Gastroesophageal sphincter (tissue), 4 donors: Measurements from ENCODE around the gene MAML2. TPM values are rescaled to one million over a fixed set of nuclear protein-coding genes. Genes with fewer than 3 reads are reported as not detected.

Experiments
- ATAC-seq: fragments of 150-250 bp; one replicate; pipeline ENCODE4 v1.9.1; 2016; ENCODE audit warnings: mild to moderate bottlenecking, moderate library complexity
- H3K27ac ChIP-seq, 4 donors: fragments of 200-600 bp; sonication (generic) in 3 of 4; 1 replicate in 3 of 4; 2 replicates in 1 of 4; pipeline ENCODE4 v1.5.1; 2016 to 2019
- H3K27me3 ChIP-seq: fragments of 200-600 bp; sonication (generic); one replicate; pipeline ENCODE4 v1.5.1; 2019
- H3K36me3 ChIP-seq, 2 donors: fragments of 200-600 bp; sonication (generic); one replicate each; pipeline ENCODE4 v1.5.1; 2019; ENCODE audit warnings: control low read depth in 1 of 2
- H3K4me1 ChIP-seq, 3 donors: fragments of 200-600 bp; sonication (generic); 1 replicate in 2 of 3; 2 replicates in 1 of 3; pipeline ENCODE4 v1.5.1; 2016 to 2019; ENCODE audit warnings: control low read depth in 2 of 3
- H3K4me3 ChIP-seq, 2 donors: fragments of 200-600 bp; sonication (generic); one replicate each; pipeline ENCODE4 v1.5.1; 2019; ENCODE audit warnings: mild to moderate bottlenecking in 1 of 2, moderate library complexity in 1 of 2
- H3K9me3 ChIP-seq, 3 donors: fragments of 200-600 bp; sonication (generic); one replicate each; pipeline ENCODE4 v1.5.1; 2017 to 2019; ENCODE audit warnings: control low read depth in 2 of 3
- EP300 ChIP-seq: sonication (generic); formaldehyde crosslinking; IDR thresholded peaks from one replicate; pipeline ENCODE4 v1.6.1; 2017; ENCODE audit warnings: antibody characterized with exemption, mild to moderate bottlenecking
- POLR2A ChIP-seq, 2 donors: fragments of 450-650 bp; IDR thresholded peaks; one replicate each; pipeline ENCODE4 v1.6.1; 2017; ENCODE audit warnings: antibody characterized with exemption in 2 of 2, mild to moderate bottlenecking in 2 of 2, moderate library complexity in 1 of 2
- POLR2AphosphoS5 ChIP-seq: sonication (generic); formaldehyde crosslinking; IDR thresholded peaks from one replicate; pipeline ENCODE4 v1.6.1; 2017; ENCODE audit warnings: antibody characterized with exemption
- WGBS, 2 donors: methylation state at CpG; one replicate each; pipeline ENCODE4 v1.1.5; 2018; ENCODE audit warnings: low coverage in 1 of 2; 5-methylcytosine and 5-hydroxymethylcytosine counted together
- total RNA-seq, 4 donors: library from RNA; depleted of rRNA; stranded (reverse); fragments of >200 nt; gene quantifications; one replicate each; pipeline ENCODE4 v1.1.0, GENCODE V29; 2016
- TF ChIP-seq, protein P1 (sequence below), 4 experiments: fragments of 200-600 bp in 2 of 4; fragments of 450-650 bp in 2 of 4; sonication (generic) in 1 of 4; IDR thresholded peaks; one replicate each; pipeline ENCODE4 v1.5.1; 2017 to 2019; ENCODE audit warnings: antibody characterized with exemption in 4 of 4, mild to moderate bottlenecking in 2 of 4, moderate library complexity in 2 of 4

The MAML2 gene
- total RNA-seq, 4 donors from 2014 or later = 15.8 to 31.8 (median 23.7) TPM

DNA sequence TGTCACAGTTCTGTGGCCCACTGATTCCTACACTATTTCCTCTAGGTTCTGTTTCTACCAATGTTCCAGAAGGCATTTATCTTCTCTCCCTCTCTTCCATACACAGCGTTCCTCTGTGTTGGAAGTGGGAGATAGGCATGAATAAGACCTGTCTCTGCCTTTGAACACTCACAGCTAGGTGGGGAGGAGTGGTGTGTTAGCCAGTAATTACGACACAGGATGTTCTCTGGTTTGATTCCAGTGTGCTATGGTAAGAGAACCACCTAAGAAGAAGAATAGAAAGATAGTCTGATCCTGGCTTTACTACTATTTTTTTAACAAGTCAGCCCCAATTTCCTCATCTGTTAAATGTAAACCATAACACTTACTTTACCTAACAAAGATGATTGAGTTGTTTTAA lies 218.8 kb downstream of the MAML2 start:
- ATAC-seq = no peak
- H3K27ac ChIP-seq = no peak overlapping the region
- no peak overlapping the region for H3K4me3 ChIP-seq
- WGBS, 2 donors = 86 to 89% methylated on average over 2 of the region's 2 CpGs
- no peak for TF ChIP-seq POLR2AphosphoS5
- no peak for TF ChIP-seq POLR2A (IDR thresholded peaks at IDR 0.05)
- TF ChIP-seq EP300 = no peak
- TF ChIP-seq, protein P1, sequence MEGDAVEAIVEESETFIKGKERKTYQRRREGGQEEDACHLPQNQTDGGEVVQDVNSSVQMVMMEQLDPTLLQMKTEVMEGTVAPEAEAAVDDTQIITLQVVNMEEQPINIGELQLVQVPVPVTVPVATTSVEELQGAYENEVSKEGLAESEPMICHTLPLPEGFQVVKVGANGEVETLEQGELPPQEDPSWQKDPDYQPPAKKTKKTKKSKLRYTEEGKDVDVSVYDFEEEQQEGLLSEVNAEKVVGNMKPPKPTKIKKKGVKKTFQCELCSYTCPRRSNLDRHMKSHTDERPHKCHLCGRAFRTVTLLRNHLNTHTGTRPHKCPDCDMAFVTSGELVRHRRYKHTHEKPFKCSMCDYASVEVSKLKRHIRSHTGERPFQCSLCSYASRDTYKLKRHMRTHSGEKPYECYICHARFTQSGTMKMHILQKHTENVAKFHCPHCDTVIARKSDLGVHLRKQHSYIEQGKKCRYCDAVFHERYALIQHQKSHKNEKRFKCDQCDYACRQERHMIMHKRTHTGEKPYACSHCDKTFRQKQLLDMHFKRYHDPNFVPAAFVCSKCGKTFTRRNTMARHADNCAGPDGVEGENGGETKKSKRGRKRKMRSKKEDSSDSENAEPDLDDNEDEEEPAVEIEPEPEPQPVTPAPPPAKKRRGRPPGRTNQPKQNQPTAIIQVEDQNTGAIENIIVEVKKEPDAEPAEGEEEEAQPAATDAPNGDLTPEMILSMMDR (IDR thresholded peaks at IDR 0.05) = no peak
- no peaks in the 10 kb centered on the region for H3K36me3 ChIP-seq
- no peaks in the 10 kb centered on the region for H3K27me3 ChIP-seq
- peaks cover 0 to 13% (median 0%) of the 10 kb centered on the region in 3 donors for H3K4me1 ChIP-seq
- no peaks in the 10 kb centered on the region for H3K9me3 ChIP-seq

DNA sequence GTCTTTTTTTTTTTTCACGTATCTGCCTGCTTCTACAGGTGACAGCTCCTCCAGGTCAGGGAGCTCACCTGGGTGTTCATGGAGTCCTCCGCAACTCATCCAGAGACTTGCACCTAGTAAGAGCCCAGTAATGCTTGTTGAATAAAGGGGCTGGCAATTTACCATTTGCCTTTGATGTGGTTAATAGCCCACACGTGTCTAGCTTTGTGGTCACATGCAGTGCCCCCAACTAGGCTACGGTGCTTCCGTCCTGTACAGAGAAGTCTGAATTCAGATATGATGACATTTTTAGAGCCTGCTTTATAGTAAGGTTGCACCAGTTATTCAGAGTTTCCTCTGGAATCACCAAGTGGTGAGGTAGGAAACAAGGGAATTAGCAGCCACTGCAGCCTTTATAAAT lies 219.7 kb downstream of the MAML2 start:
- H3K36me3 ChIP-seq = no peaks in the 10 kb centered on the region
- no peak overlapping the region for H3K27ac ChIP-seq
- no peak for ATAC-seq
- no peak overlapping the region for H3K4me3 ChIP-seq
- TF ChIP-seq POLR2A (IDR thresholded peaks at IDR 0.05) (no peak), POLR2AphosphoS5 (no peak), EP300 (no peak)
- TF ChIP-seq, protein P1 (IDR thresholded peaks at IDR 0.05) = no peak
- WGBS, 2 donors = 90 to 100% methylated on average over 2 to 3 of the region's 5 CpGs
- H3K9me3 ChIP-seq = no peaks in the 10 kb centered on the region
- H3K27me3 ChIP-seq = no peaks in the 10 kb centered on the region
- H3K4me1 ChIP-seq = peaks cover 0 to 13% (median 0%) of the 10 kb centered on the region in 3 donors

DNA sequence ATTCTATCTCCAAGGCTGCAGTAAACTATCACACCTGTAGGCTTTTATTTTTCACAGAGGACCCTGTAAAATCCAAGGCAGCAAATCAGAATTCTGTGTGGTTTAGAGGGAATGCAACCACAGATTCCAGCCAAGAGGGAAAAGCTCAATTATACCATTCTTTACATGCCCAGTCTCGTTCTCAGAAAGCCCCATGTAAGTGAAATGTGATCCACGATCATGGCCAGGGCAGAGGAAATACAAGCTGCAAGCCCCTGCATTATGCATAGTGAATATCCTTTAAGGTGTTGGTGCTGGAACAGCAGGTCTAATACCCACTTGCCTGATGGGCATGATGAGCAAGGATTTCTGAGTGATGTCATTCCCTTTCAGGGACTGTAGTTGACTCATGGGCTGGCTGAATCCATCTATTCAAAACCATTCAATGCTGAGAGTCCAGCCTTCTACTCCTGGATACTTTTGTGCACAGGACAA lies 220.4 kb downstream of the MAML2 start:
- Histone ChIP-seq H3K9me3 (no peaks in the 10 kb centered on the region), H3K36me3 (no peaks in the 10 kb centered on the region), H3K27me3 (no peaks in the 10 kb centered on the region), H3K4me3 (no peak overlapping the region), H3K4me1 (peaks cover 0 to 10% (median 0%) of the 10 kb centered on the region in 3 donors), H3K27ac (no peak overlapping the region)
- WGBS, 2 donors = 85 to 100% methylated on average over 1 to 2 of the region's 2 CpGs
- TF ChIP-seq EP300 (no peak), POLR2AphosphoS5 (no peak), POLR2A (IDR thresholded peaks at IDR 0.05) (no peak)
- TF ChIP-seq, protein P1 (IDR thresholded peaks at IDR 0.05) = no peak
- ATAC-seq = no peak

GRCh38 chr11:96119211-96119610 lies 223.8 kb downstream of the MAML2 start:
- no peak overlapping the region for H3K4me3 ChIP-seq
- no peaks in the 10 kb centered on the region for H3K27me3 ChIP-seq
- 95 to 97% methylated on average over 3 of the region's 3 CpGs for WGBS, 2 donors
- no peak overlapping the region for H3K27ac ChIP-seq
- ATAC-seq = no peak
- peaks cover 4 to 11% (median 5%) of the 10 kb centered on the region in 3 donors for H3K4me1 ChIP-seq
- TF ChIP-seq POLR2AphosphoS5 (no peak), EP300 (no peak), POLR2A (IDR thresholded peaks at IDR 0.05) (no peak)
- TF ChIP-seq, protein P1 (IDR thresholded peaks at IDR 0.05) = no peak
- H3K36me3 ChIP-seq = no peaks in the 10 kb centered on the region
- H3K9me3 ChIP-seq = no peaks in the 10 kb centered on the region

GRCh38 chr11:96116376-96116775 lies 226.6 kb downstream of the MAML2 start:
- 93 to 100% methylated on average over 1 to 3 of the region's 3 CpGs for WGBS, 2 donors
- H3K9me3 ChIP-seq = no peaks in the 10 kb centered on the region
- no peak overlapping the region for H3K4me3 ChIP-seq
- TF ChIP-seq POLR2A (IDR thresholded peaks at IDR 0.05) = no peak
- TF ChIP-seq EP300 = no peak
- no peak for TF ChIP-seq POLR2AphosphoS5
- TF ChIP-seq, protein P1 (IDR thresholded peaks at IDR 0.05) = no peak
- peaks cover 9 to 35% (median 9%) of the 10 kb centered on the region in 3 donors for H3K4me1 ChIP-seq
- H3K27ac ChIP-seq = no peak overlapping the region
- no peak for ATAC-seq
- H3K27me3 ChIP-seq = no peaks in the 10 kb centered on the region
- no peaks in the 10 kb centered on the region for H3K36me3 ChIP-seq
